AG08396 (cell line): ENCODE results near the gene ANKS1A.
"Not testable (repeated sequence)": the region's sequence is repeated elsewhere in the genome, so short reads cannot be mapped to it uniquely, and the experiment has no call there.

Experiments
- DNase-seq: peaks from one replicate; pipeline ENCODE4 v3.0.0; 2012; ENCODE audit warnings: low spot score, mixed read lengths

The ANKS1A gene

DNA sequence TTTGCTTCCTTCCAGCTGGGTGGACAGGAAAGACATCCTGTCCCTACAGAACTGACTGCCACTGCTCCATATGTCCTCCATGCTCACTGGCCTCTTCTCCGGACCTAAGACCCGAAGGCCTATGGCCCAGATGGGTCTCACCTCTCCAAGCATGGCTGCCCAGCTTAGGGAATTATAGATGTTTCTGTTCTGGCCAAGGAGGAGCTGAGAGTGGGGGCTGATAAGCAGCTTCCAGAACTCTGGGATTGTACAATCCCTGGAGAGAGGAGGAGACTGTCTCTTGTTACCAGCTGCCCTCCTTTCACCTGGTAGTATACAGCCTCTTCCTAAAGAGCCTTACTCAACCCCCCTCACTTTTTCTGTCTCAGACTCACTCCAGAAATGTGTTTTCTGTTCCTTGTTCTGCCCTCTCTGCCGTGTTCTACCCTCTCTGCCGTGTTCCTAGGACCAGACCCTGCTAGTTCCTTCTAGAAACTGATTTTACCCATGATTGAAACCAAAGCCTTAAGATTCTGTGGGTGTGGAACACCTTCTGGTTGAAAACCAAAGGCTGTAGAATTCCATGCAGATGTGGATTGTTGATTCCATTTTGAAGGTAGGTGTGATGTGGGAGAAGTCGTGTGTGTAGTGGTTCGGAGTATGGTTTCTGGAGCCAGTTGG lies 28.7 kb downstream of the ANKS1A start:
- DNase-seq: no peak

GRCh38 chr6:34919651-34920050 lies 30.6 kb downstream of the ANKS1A start:
- no peak for DNase-seq

DNA sequence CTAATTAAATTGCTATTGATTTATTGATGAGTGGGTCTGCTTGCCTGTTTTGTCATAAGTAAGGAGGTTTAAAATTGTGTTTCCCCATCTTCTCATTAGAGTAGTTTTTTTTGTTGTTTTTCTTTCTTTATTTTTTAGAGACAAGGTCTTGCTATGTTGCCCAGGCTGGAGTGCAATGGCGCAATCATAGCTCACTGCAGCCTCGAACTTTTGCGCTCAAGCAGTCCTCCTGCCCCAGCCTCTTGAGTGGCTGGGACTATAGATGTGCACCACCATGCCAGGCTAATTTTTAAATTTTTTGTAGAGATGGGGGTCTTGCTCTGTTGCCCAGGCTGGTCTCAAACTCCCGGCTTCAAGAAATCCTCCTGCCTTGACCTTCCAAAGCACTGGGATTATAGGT lies 31.0 kb downstream of the ANKS1A start:
- DNase-seq: no peak

DNA sequence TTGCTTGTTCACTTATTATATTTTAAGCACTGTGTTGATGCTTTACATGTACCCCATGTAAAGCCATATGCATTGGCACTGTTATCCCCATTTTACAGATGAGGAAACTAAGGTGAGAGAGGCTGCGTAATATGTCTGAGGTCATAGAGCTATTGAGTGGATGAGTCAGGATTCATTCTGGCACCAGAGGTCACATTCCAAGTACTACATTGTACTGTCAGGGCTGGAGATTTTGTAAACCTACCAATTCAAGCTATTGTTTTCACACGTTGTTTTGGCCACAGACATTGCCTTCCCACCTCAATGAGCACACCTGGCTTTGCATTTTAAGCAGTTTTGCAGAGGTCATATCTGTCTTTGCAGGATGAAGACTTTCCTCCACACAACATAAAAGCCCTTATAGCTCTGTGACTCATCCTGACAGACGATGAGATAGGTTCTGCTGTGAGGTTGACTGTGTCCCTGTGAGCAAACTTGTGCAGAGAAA lies 33.2 kb downstream of the ANKS1A start:
- DNase-seq: peak; percentile 17

DNA sequence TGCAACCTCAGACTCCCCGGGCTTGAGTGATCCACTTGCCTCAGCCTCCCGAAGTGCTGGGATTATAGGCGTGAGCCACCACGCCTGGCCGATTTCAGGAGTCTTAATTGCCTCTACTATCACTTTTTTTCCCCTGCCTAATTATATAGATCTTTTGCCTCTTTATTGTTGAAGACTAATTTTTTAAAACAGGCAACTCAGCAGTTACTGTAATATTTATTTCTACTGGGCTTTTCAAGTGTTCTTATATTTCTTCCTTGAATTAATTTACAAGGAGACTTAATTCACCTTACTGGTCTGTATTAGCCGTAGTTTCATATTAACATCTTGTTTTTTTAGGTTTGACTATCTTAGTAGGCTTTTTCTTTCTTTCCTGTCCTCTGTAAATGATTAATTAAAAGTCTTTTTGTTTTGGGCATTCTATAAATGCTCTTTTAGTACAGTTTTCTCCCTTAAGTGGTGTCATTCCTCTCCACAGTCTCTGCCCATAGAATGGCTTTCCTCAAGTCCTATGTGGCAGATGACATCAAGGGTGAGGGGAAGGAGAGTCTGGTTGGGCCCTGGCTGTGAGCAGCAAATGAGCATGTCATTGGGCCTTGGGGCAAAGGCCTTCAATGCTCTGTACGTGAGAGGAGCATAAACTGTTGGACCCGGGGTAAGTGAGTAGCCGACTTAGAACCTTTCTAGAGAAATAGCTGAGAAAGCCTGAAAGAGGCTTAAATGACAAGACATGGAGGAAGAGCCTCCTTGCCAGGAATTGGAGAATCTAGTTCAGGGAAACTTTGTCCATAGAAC lies 36.0 kb downstream of the ANKS1A start:
- no peak for DNase-seq

DNA sequence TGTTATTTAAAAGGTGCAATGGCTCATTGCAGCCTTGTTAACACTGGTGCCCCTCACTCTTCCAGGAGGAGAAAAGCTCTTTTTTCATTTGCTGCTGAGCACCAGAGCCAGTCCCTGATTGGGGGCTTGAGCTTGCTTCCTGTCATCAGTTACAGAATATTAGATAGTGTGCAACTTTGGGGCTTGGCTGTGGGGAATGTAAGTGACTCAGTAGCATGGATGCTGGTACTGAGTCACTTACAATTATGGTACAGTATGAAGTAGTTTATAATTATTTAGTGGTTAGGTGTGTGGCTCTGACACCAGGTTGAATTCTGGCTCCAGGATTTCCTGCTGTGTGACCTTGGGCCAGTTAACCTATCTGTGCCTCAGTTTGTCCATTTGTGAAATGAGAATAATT lies 37.6 kb downstream of the ANKS1A start:
- peak; percentile 39 for DNase-seq

DNA sequence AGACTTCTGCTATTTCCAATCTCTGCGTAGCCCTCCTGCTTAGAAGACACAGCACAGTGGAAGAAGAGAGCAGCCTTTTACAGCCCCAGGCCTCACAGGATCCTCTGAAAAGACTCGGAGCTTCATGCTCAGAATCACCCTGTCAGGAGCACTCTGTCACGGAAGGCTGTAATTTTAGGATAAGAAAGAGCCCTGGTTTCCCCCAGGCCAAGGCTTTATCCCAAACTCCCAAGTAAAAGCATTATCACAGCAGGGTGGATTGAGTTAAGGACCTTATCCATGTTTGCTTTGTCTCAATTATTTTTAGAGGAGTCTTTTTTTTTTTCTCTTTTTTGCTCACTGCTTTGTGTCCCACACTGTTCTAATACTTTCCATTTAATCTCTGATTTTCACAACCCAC lies 39.2 kb downstream of the ANKS1A start:
- DNase-seq: no peak

- no peak for DNase-seq
Observed at GRCh38 chr6:34928695-34929094, 39.6 kb downstream of the ANKS1A start.

DNA sequence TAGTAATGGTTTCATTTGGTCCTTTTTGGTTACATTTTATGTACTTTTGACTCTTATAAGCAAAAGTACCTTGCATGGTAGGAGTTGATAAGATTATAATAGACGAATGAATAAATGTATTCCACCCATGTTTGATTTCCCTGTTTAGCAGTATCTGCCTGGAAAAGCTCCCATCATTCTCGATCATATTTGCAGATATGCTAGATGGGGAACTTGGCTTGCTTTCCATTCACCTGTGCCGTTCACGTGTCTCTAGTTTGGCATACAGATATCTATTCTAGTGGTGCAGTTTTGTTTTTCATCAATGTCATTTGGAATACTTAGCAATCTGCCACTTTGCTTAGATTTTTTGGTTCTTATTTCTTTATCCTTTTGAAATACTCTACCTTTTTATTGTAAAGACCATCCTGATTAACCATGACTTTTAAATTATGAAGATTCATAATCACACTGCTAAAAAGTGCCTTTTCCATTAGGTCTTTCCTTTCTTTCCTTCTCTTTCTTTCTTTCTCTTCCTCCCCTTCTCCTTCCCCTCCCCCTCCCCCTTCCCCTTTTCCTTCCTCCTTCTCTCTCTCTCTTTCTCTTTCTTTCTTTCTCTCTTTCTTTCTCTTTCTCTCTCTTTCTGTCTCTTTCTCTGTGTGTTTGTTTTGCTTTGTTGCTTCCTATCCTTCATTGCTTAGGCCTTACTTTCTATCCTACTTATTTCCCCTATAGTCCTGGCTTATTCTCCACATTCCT lies 40.4 kb downstream of the ANKS1A start:
- no peak for DNase-seq

DNA sequence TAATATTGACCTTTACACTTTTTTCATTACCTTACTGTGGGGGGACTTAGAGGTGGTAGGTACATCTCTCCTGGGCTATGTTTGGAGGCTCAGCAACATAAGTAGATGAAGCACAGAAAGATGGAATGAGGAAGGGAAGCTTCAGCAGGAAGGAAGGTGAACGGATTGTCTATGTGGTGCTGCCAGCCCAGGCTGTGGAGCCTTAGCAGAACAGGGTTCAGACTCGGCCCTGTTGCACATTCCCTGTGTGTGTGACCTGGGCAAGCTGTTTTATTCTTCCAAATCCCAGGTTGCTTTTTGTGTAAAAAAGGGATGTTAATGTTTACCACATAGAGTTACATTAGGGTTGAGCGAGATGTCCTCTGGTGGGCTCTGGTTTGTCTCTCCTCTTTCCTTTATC lies 41.2 kb downstream of the ANKS1A start:
- DNase-seq: no peak

DNA sequence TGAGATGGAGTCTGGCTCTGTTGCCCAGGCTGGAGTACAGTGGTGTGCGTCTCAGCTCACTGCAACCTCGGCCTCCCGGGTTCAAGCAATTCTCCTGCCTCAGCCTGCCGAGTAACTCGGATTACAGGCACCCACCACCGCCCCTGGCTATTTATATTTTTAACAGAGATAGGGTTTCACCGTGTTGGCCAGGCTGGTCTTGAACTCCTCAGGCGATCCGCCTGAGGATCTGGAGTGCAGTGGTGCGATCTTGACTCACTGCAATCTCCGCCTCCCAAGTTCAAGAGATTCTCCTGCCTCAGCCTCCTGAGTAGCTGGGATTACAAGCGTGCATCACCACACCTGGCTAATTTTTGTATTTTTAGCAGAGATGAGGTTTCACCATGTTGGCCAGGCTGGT lies 43.1 kb downstream of the ANKS1A start:
- DNase-seq: not testable (repeated sequence)

GRCh38 chr6:34934516-34934915 lies 45.5 kb downstream of the ANKS1A start:
- no peak for DNase-seq

- DNase-seq: no peak
Observed at GRCh38 chr6:34938268-34938667, 49.2 kb downstream of the ANKS1A start.

DNA sequence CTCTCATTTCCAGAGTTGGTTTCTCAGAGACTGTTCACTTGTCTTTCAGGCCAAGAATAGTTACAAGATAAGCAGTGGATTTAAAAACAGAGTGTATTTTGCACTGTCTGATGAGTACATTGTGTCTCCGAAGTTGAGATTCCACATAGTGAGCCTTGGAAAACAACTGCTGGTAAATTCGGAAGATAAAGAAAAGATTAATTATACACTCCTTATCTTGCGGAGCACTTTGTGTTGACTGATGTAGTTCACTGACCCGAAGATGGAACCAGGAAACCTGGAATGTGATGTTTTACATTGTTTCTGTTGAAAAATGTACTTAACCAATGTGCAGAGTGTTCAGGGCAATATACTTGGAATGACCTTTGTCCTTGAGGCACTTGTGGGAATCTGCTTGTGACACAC lies 51.0 kb downstream of the ANKS1A start:
- DNase-seq: no peak

GRCh38 chr6:34941421-34941820 lies 52.4 kb downstream of the ANKS1A start:
- no peak for DNase-seq

GRCh38 chr6:34945317-34945716 lies 56.3 kb downstream of the ANKS1A start:
- no peak for DNase-seq

GRCh38 chr6:34947561-34947960 lies 58.5 kb downstream of the ANKS1A start:
- no peak for DNase-seq

- no peak for DNase-seq
Observed at GRCh38 chr6:34949636-34950035, 60.6 kb downstream of the ANKS1A start.

DNA sequence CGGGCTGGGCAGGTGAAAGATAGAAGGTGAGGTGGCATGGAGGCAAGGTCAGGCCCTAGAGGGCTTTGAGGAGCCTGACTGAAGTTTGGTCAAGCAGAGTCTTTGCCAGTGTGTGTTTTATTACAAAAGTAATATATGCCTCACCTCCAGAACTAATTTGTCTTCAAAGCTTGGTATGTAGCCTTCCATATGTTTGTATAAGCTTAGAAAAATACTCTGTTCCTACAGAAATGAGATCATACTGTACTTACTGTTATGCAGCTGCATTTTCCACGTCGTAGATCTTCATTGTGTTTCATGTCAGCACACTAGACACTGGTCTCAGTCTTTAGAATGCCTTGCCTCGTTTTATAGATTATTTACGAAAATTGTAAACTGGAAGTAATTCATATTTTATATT lies 61.8 kb downstream of the ANKS1A start:
- no peak for DNase-seq

GRCh38 chr6:34951731-34952130 lies 62.7 kb downstream of the ANKS1A start:
- no peak for DNase-seq

GRCh38 chr6:34953061-34954025 lies 64.3 kb downstream of the ANKS1A start:
- peak; percentile 50 for DNase-seq

GRCh38 chr6:34955442-34955841 lies 66.4 kb downstream of the ANKS1A start:
- DNase-seq: no peak
